AG09319 (cell line): ENCODE data around the gene ZNF407.

Experiments used
- DNase-seq: peaks from one replicate; pipeline ENCODE4 v3.0.0-alpha.2; 2010; ENCODE audit warnings: low read depth; ENCODE audit errors: extremely low read depth
- TF ChIP-seq, protein P1 (sequence below): IDR thresholded peaks from 2 replicates; pipeline ENCODE4 v1.5.1; 2011; ENCODE audit warnings: low read depth, mild to moderate bottlenecking, inconsistent platforms, low read length, moderate library complexity

The ZNF407 gene

GRCh38 chr18:75045272-75045671 lies 447.6 kb downstream of the ZNF407 start:
- no peak for DNase-seq

GRCh38 chr18:75047240-75047961 lies 449.7 kb downstream of the ZNF407 start:
- TF ChIP-seq, protein P1, sequence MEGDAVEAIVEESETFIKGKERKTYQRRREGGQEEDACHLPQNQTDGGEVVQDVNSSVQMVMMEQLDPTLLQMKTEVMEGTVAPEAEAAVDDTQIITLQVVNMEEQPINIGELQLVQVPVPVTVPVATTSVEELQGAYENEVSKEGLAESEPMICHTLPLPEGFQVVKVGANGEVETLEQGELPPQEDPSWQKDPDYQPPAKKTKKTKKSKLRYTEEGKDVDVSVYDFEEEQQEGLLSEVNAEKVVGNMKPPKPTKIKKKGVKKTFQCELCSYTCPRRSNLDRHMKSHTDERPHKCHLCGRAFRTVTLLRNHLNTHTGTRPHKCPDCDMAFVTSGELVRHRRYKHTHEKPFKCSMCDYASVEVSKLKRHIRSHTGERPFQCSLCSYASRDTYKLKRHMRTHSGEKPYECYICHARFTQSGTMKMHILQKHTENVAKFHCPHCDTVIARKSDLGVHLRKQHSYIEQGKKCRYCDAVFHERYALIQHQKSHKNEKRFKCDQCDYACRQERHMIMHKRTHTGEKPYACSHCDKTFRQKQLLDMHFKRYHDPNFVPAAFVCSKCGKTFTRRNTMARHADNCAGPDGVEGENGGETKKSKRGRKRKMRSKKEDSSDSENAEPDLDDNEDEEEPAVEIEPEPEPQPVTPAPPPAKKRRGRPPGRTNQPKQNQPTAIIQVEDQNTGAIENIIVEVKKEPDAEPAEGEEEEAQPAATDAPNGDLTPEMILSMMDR = no peak
- DNase-seq = no peak

More at GRCh38 chr18:75045272-75045671, 447.6 kb downstream of the ZNF407 start:
- TF ChIP-seq, protein P1 = no peak

GRCh38 chr18:75048776-75049454 lies 451.2 kb downstream of the ZNF407 start:
- no peak for DNase-seq
- TF ChIP-seq, protein P1 = no peak

DNA sequence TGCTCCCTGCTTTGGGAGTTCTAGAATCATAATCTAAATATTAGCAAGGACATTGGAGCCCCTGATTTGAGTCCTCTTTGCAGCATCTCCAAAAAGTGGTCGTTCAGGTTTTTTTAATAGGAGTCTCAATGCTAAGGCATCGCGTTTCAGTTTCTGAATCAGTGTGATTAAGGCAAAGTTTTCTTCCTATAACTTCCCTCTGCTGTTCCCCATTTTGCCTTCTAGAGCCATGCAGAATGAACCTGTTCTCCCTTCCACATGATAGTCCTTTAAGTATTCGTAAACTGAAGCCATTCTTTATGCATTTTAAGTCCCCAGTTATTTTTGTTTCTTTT lies 451.8 kb downstream of the ZNF407 start:
- DNase-seq = no peak
- TF ChIP-seq, protein P1 = no peak

- DNase-seq = no peak
Observed at GRCh38 chr18:75051757-75052156, 454.1 kb downstream of the ZNF407 start.

DNA sequence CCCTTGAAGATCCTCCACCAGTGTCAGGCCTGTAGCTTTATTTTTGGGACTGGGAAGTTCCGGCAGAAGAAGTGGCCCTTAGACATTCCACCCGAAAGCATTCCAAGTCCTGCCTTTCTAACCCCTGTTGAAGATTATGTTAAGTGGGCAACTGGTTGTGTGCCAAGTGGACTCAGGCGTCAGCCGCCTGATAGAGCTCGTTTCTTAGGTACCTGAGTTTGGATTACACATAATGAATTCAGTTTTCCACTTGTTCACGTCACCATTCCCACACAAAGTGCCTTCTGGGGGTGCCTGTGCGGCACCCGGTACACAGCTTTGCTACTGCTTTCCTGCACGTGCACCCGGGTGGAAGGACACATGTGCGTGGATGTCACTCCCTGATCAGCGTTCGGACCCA lies 454.8 kb downstream of the ZNF407 start:
- TF ChIP-seq, protein P1 = no peak
- no peak for DNase-seq

More at GRCh38 chr18:75051757-75052156, 454.1 kb downstream of the ZNF407 start:
- TF ChIP-seq, protein P1 = no peak

- TF ChIP-seq, protein P1 = no peak
- DNase-seq = no peak
Observed at GRCh38 chr18:75053028-75053629, 455.5 kb downstream of the ZNF407 start.
